K562 (cell line): Measurements from ENCODE around the gene PRICKLE3. TPM values are rescaled to one million over a fixed set of nuclear protein-coding genes. Genes with fewer than 3 reads are reported as not detected.
A peak's percentile ranks its signal among the peaks of the same experiment; 100 is the strongest.

ENCODE experiments used
- ATAC-seq: fragments of 200-7000 bp; cut with Tn5 transposase; 3 replicates; pipeline ENCODE4 v1.9.1; 2020; ENCODE audit warnings: moderate library complexity
- BruUV-seq: library from RNA; stranded (reverse); fragments of 400-500 nt; replicated peaks from 2 replicates; lab custom pipeline; 2021; lab: Mats Ljungman, UMichigan
- CTCF ChIA-PET: fragments of 300-600 bp; formaldehyde crosslinking; extraction: SDS; loops from one replicate; lab custom pipeline; 2021; ENCODE audit warnings: low intra/inter-chr PET ratio; lab: Yijun Ruan, JAX
- POLR2A ChIA-PET: fragments of 300-600, 350-650 bp; sonication (Branson Sonifier 250); formaldehyde crosslinking; extraction: SDS; loops from one replicate; lab custom pipeline; 2021; ENCODE audit warnings: antibody characterized with exemption, inconsistent platforms; lab: Yijun Ruan, JAX
- DNase-seq, 4 experiments: peaks; one replicate each; pipeline versions ENCODE4 v3.0.0 to v3.0.0-alpha.2; 2011 to 2018; ENCODE audit warnings: low spot score in 3 of 4, mixed read lengths in 3 of 4; ENCODE audit errors: extremely low read depth in 1 of 4
- FAIRE-seq: peaks from 2 replicates; lab custom pipeline; 2011; peaks lifted over from hg19 to GRCh38; lab: Jason Lieb, UNC
- H2AFZ ChIP-seq: 2 replicates; pipeline ENCODE4 v1.6.0; 2011; ENCODE audit warnings: low read depth, low read length, control low read depth, inconsistent platforms
- H3K27ac ChIP-seq: fragments of 200-600 bp; 3 replicates; pipeline ENCODE4 v1.8.0; 2011; ENCODE audit warnings: low read depth, mild to moderate bottlenecking, control low read depth, inconsistent platforms, low read length, moderate library complexity, mixed read lengths; ENCODE audit errors: extremely low read depth
- H3K27me3 ChIP-seq, 2 experiments: fragments of 300-600 bp in 1 of 2; 2 replicates in 1 of 2; 3 replicates in 1 of 2; pipeline versions ENCODE4 v1.6.0 to v1.8.0; 2011; ENCODE audit warnings: inconsistent platforms in 2 of 2, low read length in 2 of 2, mild to moderate bottlenecking in 1 of 2, mixed read lengths in 1 of 2, moderate library complexity in 1 of 2; ENCODE audit not compliant: control insufficient read depth in 2 of 2, insufficient read depth in 2 of 2
- H3K36me3 ChIP-seq: fragments of 300-600 bp; 3 replicates; pipeline ENCODE4 v1.8.0; 2011; ENCODE audit warnings: mild to moderate bottlenecking, low read length, inconsistent platforms; ENCODE audit not compliant: control insufficient read depth, insufficient read depth
- H3K4me1 ChIP-seq, 2 experiments: fragments of 200-600 bp in 1 of 2; replicated peaks in 1 of 2; 2 replicates in 1 of 2; 3 replicates in 1 of 2; pipeline versions ENCODE4 v1.5.1 to v1.8.0; 2011; ENCODE audit warnings: inconsistent platforms in 2 of 2, low read length in 2 of 2, mild to moderate bottlenecking in 1 of 2, mixed read lengths in 1 of 2, moderate library complexity in 1 of 2; ENCODE audit not compliant: control insufficient read depth in 2 of 2, insufficient read depth in 2 of 2
- H3K4me2 ChIP-seq: 2 replicates; pipeline ENCODE4 v1.6.1; 2011; ENCODE audit warnings: low read length, control low read depth, inconsistent platforms, mixed read lengths; ENCODE audit not compliant: insufficient read depth
- H3K4me3 ChIP-seq: fragments of 200-600 bp; sonication (generic), shearing (Covaris generic); 2 replicates; pipeline ENCODE4 v1.5.1; 2016; ENCODE audit warnings: control low read depth, inconsistent platforms
- H3K79me2 ChIP-seq: fragments of 200-600 bp; 3 replicates; pipeline ENCODE4 v1.8.0; 2011; ENCODE audit warnings: low read length, inconsistent platforms; ENCODE audit not compliant: control insufficient read depth, insufficient read depth
- H3K9ac ChIP-seq, 2 experiments: 2 replicates each; pipeline versions ENCODE4 v1.6.0 to v1.6.1; 2011; ENCODE audit warnings: low read depth in 2 of 2, low read length in 2 of 2, control low read depth in 1 of 2, inconsistent platforms in 1 of 2, mild to moderate bottlenecking in 1 of 2, mixed read lengths in 1 of 2; ENCODE audit not compliant: insufficient read depth in 1 of 2
- H3K9me1 ChIP-seq: one replicate; pipeline ENCODE4 v1.6.0; 2011; ENCODE audit warnings: inconsistent platforms, mild to moderate bottlenecking, low read length, moderate library complexity; ENCODE audit not compliant: control insufficient read depth, insufficient read depth
- H3K9me3 ChIP-seq: replicated peaks from 2 replicates; pipeline ENCODE4 v1.5.1; 2011; ENCODE audit warnings: low read depth, low read length, inconsistent platforms; ENCODE audit not compliant: control insufficient read depth, insufficient read depth
- H4K20me1 ChIP-seq: replicated peaks from 2 replicates; pipeline ENCODE4 v1.6.1; 2011; ENCODE audit warnings: low read length, inconsistent platforms, mixed read lengths; ENCODE audit not compliant: control insufficient read depth, insufficient read depth
- DPF2 ChIP-seq: fragments of 450-650 bp; IDR thresholded peaks from 2 replicates; pipeline ENCODE4 v1.6.1; 2016
- NCOA2 ChIP-seq, 2 experiments: fragments of 450-650 bp; IDR thresholded peaks; 2 replicates each; pipeline ENCODE4 v1.6.1; 2018; ENCODE audit warnings: mild to moderate bottlenecking in 2 of 2, moderate library complexity in 1 of 2; ENCODE audit not compliant: partially characterized antibody in 2 of 2
- NR2C1 ChIP-seq, 2 experiments: fragments of 450-650 bp; IDR thresholded peaks; 2 replicates each; pipeline ENCODE4 v1.6.1; 2017; ENCODE audit warnings: mild to moderate bottlenecking in 2 of 2, antibody characterized with exemption in 1 of 2, inconsistent platforms in 1 of 2, missing compliant biosample characterization in 1 of 2, missing genetic modification characterization in 1 of 2
- WGBS: fragments of 100-300 bp; shearing (Covaris generic); methylation state at CpG from one replicate; pipeline ENCODE4 v1.1.6; 2016; ENCODE audit warnings: low coverage, mixed read lengths; ENCODE audit not compliant: insufficient coverage; ENCODE audit errors: missing lambda C conversion rate; 5-methylcytosine and 5-hydroxymethylcytosine counted together
- in situ Hi-C: fragments of 300-500 bp; cut with MboI; formaldehyde crosslinking; loops from 4 replicates; pipeline ENCODE4 v1.15.0; 2018; ENCODE audit warnings: inconsistent platforms, mixed read lengths
- intact Hi-C: fragments of 100-400 bp; cut with micrococcal nuclease; formaldehyde crosslinking; loops from 2 replicates; pipeline ENCODE4 v1.14.2; 2022
- polyA plus RNA-seq, 8 experiments: library from polyadenylated mRNA; depleted of rRNA in 4 of 8; stranded (reverse) in 5 of 8; unstranded in 3 of 8; fragments of >200 nt; fragmentation: Nextera tagmentation in 2 of 8; fragmentation: Illumina TruSeq in 1 of 8; extraction: Ambion mirVana in 2 of 8; extraction: Trizol in 1 of 8; gene quantifications; 2 replicates each; pipeline versions ENCODE4 v1.2.1 to v1.2.3, GENCODE V29; 2011 to 2014; ENCODE audit warnings: inconsistent platforms in 1 of 8, missing spikeins in 1 of 8
- total RNA-seq, 7 experiments: library from RNA; depleted of rRNA in 6 of 7; stranded (reverse); fragments of >200 nt in 6 of 7; fragmentation: Illumina TruSeq in 2 of 7; extraction: Trizol in 2 of 7; gene quantifications; 2 replicates each; pipeline versions ENCODE4 v1.2.1 to v1.2.3, GENCODE V29; 2011 to 2021; ENCODE audit warnings: low replicate concordance in 1 of 7
- TF ChIP-seq, protein P1 (sequence below): fragments of 450-650 bp; IDR thresholded peaks from 2 replicates; pipeline ENCODE4 v1.6.1; 2017; ENCODE audit warnings: antibody characterized with exemption, mild to moderate bottlenecking
- TF ChIP-seq, protein P2 (sequence below), 2 experiments: fragments of 250-450 bp in 1 of 2; fragments of 450-650 bp in 1 of 2; sonication (Bioruptor Pico) in 1 of 2; IDR thresholded peaks; 2 replicates each; pipeline versions ENCODE4 v1.6.1 to v1.8.0; 2016 to 2021; ENCODE audit warnings: mild to moderate bottlenecking in 2 of 2, moderate library complexity in 2 of 2, missing compliant biosample characterization in 1 of 2, missing genetic modification characterization in 1 of 2

PRICKLE3 gene
- total and polyA plus RNA-seq, 9 of the 15 experiments (the other 6 are each of a cell fraction or from before 2014, with no cell fraction given): 1.1 to 44.3 (median 14.0) TPM

GRCh38 chrX:49161632-49162031 lies 24.5 kb downstream of the PRICKLE3 start:
- Histone ChIP-seq H3K9ac (peak overlapping the region; percentile 60 to 68; a peak in 3 of 4 replicates), H3K27me3 (no peaks in the 10 kb centered on the region), H3K79me2 (peaks cover 8% of the 10 kb centered on the region; the same call in 1 of the 3 replicates), H3K4me1 (peaks cover 24 to 54% of the 10 kb centered on the region in 2 experiments), H3K4me3 (0 out of 2 replicates have a peak overlapping the region, but pooled peaks have one; percentile 10), H2AFZ (peak overlapping the region; percentile 86), H3K9me3 (no peaks in the 10 kb centered on the region), H4K20me1 (no peaks in the 10 kb centered on the region), H3K9me1 (no peaks in the 10 kb centered on the region), H3K27ac (peak overlapping the region; percentile 82), H3K4me2 (peak overlapping the region; percentile 60), H3K36me3 (no peaks in the 10 kb centered on the region)
- ATAC-seq (no peak), DNase-seq (peak in 1 of 4 experiments; percentile 34), FAIRE-seq (peak; percentile 23)
- intact Hi-C loops (no loop called here), in situ Hi-C loops (no loop called here)
- TF ChIP-seq NCOA2 (IDR thresholded peaks at IDR 0.05; ENCODE audit: partially characterized antibody in 2 of 2) (no peak), DPF2 (0 out of 2 replicates have a peak, but pooled peaks have one; percentile 12), NR2C1 (IDR thresholded peaks at IDR 0.05) (no peak), NR2C1 (tag; IDR thresholded peaks at IDR 0.05) (0 out of 2 replicates have a peak, but pooled peaks have one; percentile 41)
- TF ChIP-seq, protein P1, sequence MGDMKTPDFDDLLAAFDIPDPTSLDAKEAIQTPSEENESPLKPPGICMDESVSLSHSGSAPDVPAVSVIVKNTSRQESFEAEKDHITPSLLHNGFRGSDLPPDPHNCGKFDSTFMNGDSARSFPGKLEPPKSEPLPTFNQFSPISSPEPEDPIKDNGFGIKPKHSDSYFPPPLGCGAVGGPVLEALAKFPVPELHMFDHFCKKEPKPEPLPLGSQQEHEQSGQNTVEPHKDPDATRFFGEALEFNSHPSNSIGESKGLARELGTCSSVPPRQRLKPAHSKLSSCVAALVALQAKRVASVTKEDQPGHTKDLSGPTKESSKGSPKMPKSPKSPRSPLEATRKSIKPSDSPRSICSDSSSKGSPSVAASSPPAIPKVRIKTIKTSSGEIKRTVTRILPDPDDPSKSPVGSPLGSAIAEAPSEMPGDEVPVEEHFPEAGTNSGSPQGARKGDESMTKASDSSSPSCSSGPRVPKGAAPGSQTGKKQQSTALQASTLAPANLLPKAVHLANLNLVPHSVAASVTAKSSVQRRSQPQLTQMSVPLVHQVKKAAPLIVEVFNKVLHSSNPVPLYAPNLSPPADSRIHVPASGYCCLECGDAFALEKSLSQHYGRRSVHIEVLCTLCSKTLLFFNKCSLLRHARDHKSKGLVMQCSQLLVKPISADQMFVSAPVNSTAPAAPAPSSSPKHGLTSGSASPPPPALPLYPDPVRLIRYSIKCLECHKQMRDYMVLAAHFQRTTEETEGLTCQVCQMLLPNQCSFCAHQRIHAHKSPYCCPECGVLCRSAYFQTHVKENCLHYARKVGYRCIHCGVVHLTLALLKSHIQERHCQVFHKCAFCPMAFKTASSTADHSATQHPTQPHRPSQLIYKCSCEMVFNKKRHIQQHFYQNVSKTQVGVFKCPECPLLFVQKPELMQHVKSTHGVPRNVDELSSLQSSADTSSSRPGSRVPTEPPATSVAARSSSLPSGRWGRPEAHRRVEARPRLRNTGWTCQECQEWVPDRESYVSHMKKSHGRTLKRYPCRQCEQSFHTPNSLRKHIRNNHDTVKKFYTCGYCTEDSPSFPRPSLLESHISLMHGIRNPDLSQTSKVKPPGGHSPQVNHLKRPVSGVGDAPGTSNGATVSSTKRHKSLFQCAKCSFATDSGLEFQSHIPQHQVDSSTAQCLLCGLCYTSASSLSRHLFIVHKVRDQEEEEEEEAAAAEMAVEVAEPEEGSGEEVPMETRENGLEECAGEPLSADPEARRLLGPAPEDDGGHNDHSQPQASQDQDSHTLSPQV: 0 out of 2 replicates have a peak, but pooled peaks have one; percentile 49
- TF ChIP-seq, protein P2, sequence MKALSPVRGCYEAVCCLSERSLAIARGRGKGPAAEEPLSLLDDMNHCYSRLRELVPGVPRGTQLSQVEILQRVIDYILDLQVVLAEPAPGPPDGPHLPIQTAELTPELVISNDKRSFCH (CRISPR knock-in tag; IDR thresholded peaks at IDR 0.05): no peak
- TF ChIP-seq, protein P2 (tag; IDR thresholded peaks at IDR 0.05): 0 out of 2 replicates have a peak, but pooled peaks have one; percentile 39
- 49% methylated on average over 5 of the region's 5 CpGs for WGBS
- POLR2A ChIA-PET: interaction anchor here (0.5 to 1.1 kb wide), 2 partner anchors 41 to 107 kb away, joined by 3 read pairs; no protein-coding TSS in a partner anchor
- CTCF ChIA-PET: no interaction called here
- no TSS peak for BruUV-seq
